Liver (tissue), 3 donors: ENCODE measurements around the gene GSE1.

ENCODE experiments used
- ATF3 ChIP-seq: IDR thresholded peaks from 2 replicates; pipeline ENCODE4 v1.6.1; 2016; ENCODE audit warnings: antibody characterized with exemption
- CTCF ChIP-seq: fragments of 150-350 bp; IDR thresholded peaks from 2 replicates; pipeline ENCODE4 v1.5.1; 2017; ENCODE audit warnings: improper control_type of control experiment, low read depth, low read length; ENCODE audit not compliant: missing input control
- FOXA1 ChIP-seq: IDR thresholded peaks from 2 replicates; pipeline ENCODE4 v1.6.1; 2016; ENCODE audit warnings: antibody characterized with exemption
- GABPA ChIP-seq, 2 donors: IDR thresholded peaks in 1 of 2; conservative IDR thresholded peaks in 1 of 2; 2 replicates each; pipeline ENCODE4 v1.6.1; 2016; ENCODE audit warnings: antibody characterized with exemption in 2 of 2, mild to moderate bottlenecking in 1 of 2, moderate library complexity in 1 of 2
- HNF4A ChIP-seq, 2 donors: conservative IDR thresholded peaks; 2 replicates each; pipeline ENCODE4 v1.6.1; 2016; ENCODE audit warnings: antibody characterized with exemption in 2 of 2, mild to moderate bottlenecking in 2 of 2
- JUND ChIP-seq, 2 donors: IDR thresholded peaks; 2 replicates each; pipeline ENCODE4 v1.6.1; 2016; ENCODE audit warnings: antibody characterized with exemption in 2 of 2
- MAX ChIP-seq: IDR thresholded peaks from 2 replicates; pipeline ENCODE4 v1.6.1; 2016; ENCODE audit warnings: antibody characterized with exemption
- NR2F2 ChIP-seq: IDR thresholded peaks from 2 replicates; pipeline ENCODE4 v1.6.1; 2016; ENCODE audit warnings: antibody characterized with exemption
- RAD21 ChIP-seq, 2 donors: IDR thresholded peaks; 2 replicates each; pipeline ENCODE4 v1.6.1; 2016; ENCODE audit warnings: antibody characterized with exemption in 2 of 2, mild to moderate bottlenecking in 2 of 2
- REST ChIP-seq: IDR thresholded peaks from 2 replicates; pipeline ENCODE4 v1.6.1; 2016; ENCODE audit warnings: antibody characterized with exemption, mild to moderate bottlenecking
- SP1 ChIP-seq: IDR thresholded peaks from 2 replicates; pipeline ENCODE4 v1.6.1; 2018; ENCODE audit warnings: antibody characterized with exemption, mild to moderate bottlenecking
- TAF1 ChIP-seq: conservative IDR thresholded peaks from 2 replicates; pipeline ENCODE4 v1.6.1; 2016; ENCODE audit warnings: antibody characterized with exemption, mild to moderate bottlenecking
- YY1 ChIP-seq: IDR thresholded peaks from 2 replicates; pipeline ENCODE4 v1.6.1; 2016; ENCODE audit warnings: antibody characterized with exemption, mild to moderate bottlenecking
- ZBTB33 ChIP-seq: IDR thresholded peaks from 2 replicates; pipeline ENCODE4 v1.6.1; 2016; ENCODE audit warnings: antibody characterized with exemption
- donor health status: healthy.
- donor health status: healthy.

- TF ChIP-seq ZBTB33 (peak; percentile 92), YY1 (peak; percentile 69), RAD21 (IDR thresholded peaks at IDR 0.05) (peak; percentile 67 to 73), CTCF (peak; percentile 26), NR2F2 (peak; percentile 100), MAX (peak; percentile 96), SP1 (peak; percentile 96), ATF3 (peak; percentile 11), REST (peak; percentile 55), JUND (IDR thresholded peaks at IDR 0.05) (peak; percentile 45 to 49), GABPA (IDR thresholded peaks at IDR 0.05 in 1 of 2, conservative IDR thresholded peaks at IDR 0.05 in 1 of 2) (peak; percentile 74 to 89), FOXA1 (peak; percentile 68), HNF4A (conservative IDR thresholded peaks at IDR 0.05) (peak; percentile 98), TAF1 (peak; percentile 56)
Observed at GRCh38 chr16:85563515-85564276, 49.4 kb upstream of the GSE1 start.
